Endothelial cell of umbilical vein (primary cell): ENCODE results near the gene C1orf52. TPM values are rescaled to one million over a fixed set of nuclear protein-coding genes. Genes with fewer than 3 reads are reported as not detected.

Source experiments
- BruUV-seq: library from RNA; stranded (reverse); fragments of 400-500 nt; replicated peaks from 2 replicates; lab custom pipeline; 2021; lab: Mats Ljungman, UMichigan
- CTCF ChIA-PET: fragments of 300-600, 350-600 bp; sonication (Branson Sonifier 250); formaldehyde crosslinking; loops from one replicate; lab custom pipeline; 2021; ENCODE audit warnings: antibody characterized with exemption, inconsistent platforms; lab: Charles Lee
- POLR2A ChIA-PET: fragments of 300-600, 350-600 bp; sonication (Branson Sonifier 250); formaldehyde crosslinking; loops from one replicate; lab custom pipeline; 2021; ENCODE audit warnings: antibody characterized with exemption, inconsistent platforms; lab: Charles Lee
- DNase-seq: peaks from one replicate; pipeline ENCODE4 v3.0.0-alpha.2; 2011; ENCODE audit warnings: low read depth, low spot score
- FAIRE-seq: peaks from 2 replicates; lab custom pipeline; 2011; peaks lifted over from hg19 to GRCh38; lab: Jason Lieb, UNC
- H2AFZ ChIP-seq: 2 replicates; pipeline ENCODE4 v1.6.0; 2012; ENCODE audit warnings: low read depth, low read length, control low read depth, inconsistent platforms
- H3K27ac ChIP-seq: 2 replicates; pipeline ENCODE4 v1.5.1; 2011; ENCODE audit warnings: low read depth, mild to moderate bottlenecking, control low read depth, low read length, moderate library complexity; ENCODE audit not compliant: insufficient read depth
- H3K27me3 ChIP-seq, 2 experiments: 2 replicates each; pipeline versions ENCODE4 v1.6.0 to v1.6.1; 2011; ENCODE audit warnings: low read length in 2 of 2, mixed read lengths in 1 of 2; ENCODE audit not compliant: control insufficient read depth in 2 of 2, insufficient read depth in 2 of 2
- H3K36me3 ChIP-seq, 2 experiments: 2 replicates in 1 of 2; 3 replicates in 1 of 2; pipeline ENCODE4 v1.5.1; 2011; ENCODE audit warnings: low read length in 2 of 2, mild to moderate bottlenecking in 1 of 2, moderate library complexity in 1 of 2; ENCODE audit not compliant: control insufficient read depth in 2 of 2, insufficient read depth in 2 of 2; ENCODE audit errors: extremely low read depth in 1 of 2
- H3K4me1 ChIP-seq: 3 replicates; pipeline ENCODE4 v1.5.1; 2011; ENCODE audit warnings: mild to moderate bottlenecking, low read length; ENCODE audit not compliant: control insufficient read depth, insufficient read depth; ENCODE audit errors: extremely low read depth
- H3K4me2 ChIP-seq: 2 replicates; pipeline ENCODE4 v1.6.1; 2011; ENCODE audit warnings: low read length, control low read depth, mixed read lengths; ENCODE audit not compliant: insufficient read depth
- H3K4me3 ChIP-seq, 3 experiments: fragments of 200-600 bp in 1 of 3; sonication (generic), shearing (Covaris generic) in 1 of 3; replicated peaks in 1 of 3; 2 replicates each; pipeline ENCODE4 v1.5.1; 2011 to 2016; ENCODE audit warnings: control low read depth in 3 of 3, low read length in 3 of 3, mild to moderate bottlenecking in 2 of 3, inconsistent platforms in 1 of 3, low read depth in 1 of 3, moderate library complexity in 1 of 3; ENCODE audit not compliant: insufficient read depth in 1 of 3
- H3K79me2 ChIP-seq: 2 replicates; pipeline ENCODE4 v1.6.0; 2012; ENCODE audit warnings: low read length, inconsistent platforms; ENCODE audit not compliant: control insufficient read depth, insufficient read depth
- H3K9ac ChIP-seq: replicated peaks from 2 replicates; pipeline ENCODE3; 2011; ENCODE audit warnings: low read length, control low read depth; ENCODE audit not compliant: insufficient read depth; ENCODE audit errors: extremely low read depth
- H3K9me1 ChIP-seq: replicated peaks from 3 replicates; pipeline ENCODE4 v1.6.0; 2011; ENCODE audit warnings: mild to moderate bottlenecking, low read length; ENCODE audit not compliant: control insufficient read depth, insufficient read depth; ENCODE audit errors: extremely low read depth
- H3K9me3 ChIP-seq: replicated peaks from 2 replicates; pipeline ENCODE4 v1.5.1; 2012; ENCODE audit warnings: low read length, inconsistent platforms; ENCODE audit not compliant: control insufficient read depth, insufficient read depth
- H4K20me1 ChIP-seq: replicated peaks from 2 replicates; pipeline ENCODE3; 2011; ENCODE audit warnings: mild to moderate bottlenecking, low read length; ENCODE audit not compliant: control insufficient read depth, insufficient read depth; ENCODE audit errors: extremely low read depth
- CTCF ChIP-seq, 2 donors: IDR thresholded peaks; 1 replicate in 1 of 2; 2 replicates in 1 of 2; pipeline ENCODE4 v1.5.1; 2011; ENCODE audit warnings: low read length in 2 of 2, mild to moderate bottlenecking in 2 of 2, moderate library complexity in 2 of 2, control low read depth in 1 of 2, inconsistent platforms in 1 of 2, low read depth in 1 of 2; ENCODE audit not compliant: insufficient read depth in 1 of 2; ENCODE audit errors: extremely low read depth in 1 of 2
- EZH2 ChIP-seq: IDR thresholded peaks from 2 replicates; pipeline ENCODE4 v1.6.1; 2012; ENCODE audit warnings: borderline replicate concordance, low read depth, mild to moderate bottlenecking, moderate library complexity, low read length, inconsistent platforms; ENCODE audit not compliant: severe bottlenecking
- JUN ChIP-seq: IDR thresholded peaks from 2 replicates; pipeline ENCODE4 v1.6.1; 2011; ENCODE audit warnings: borderline replicate concordance, low read depth; ENCODE audit not compliant: insufficient read length, insufficient read depth
- MAX ChIP-seq: IDR thresholded peaks from 2 replicates; pipeline ENCODE4 v1.6.1; 2011; ENCODE audit not compliant: insufficient read depth, insufficient read length
- POLR2AphosphoS5 ChIP-seq: IDR thresholded peaks from 2 replicates; pipeline ENCODE4 v1.6.1; 2012; ENCODE audit warnings: low read depth, mild to moderate bottlenecking, control low read depth, low read length, moderate library complexity; ENCODE audit not compliant: insufficient read depth
- dilution Hi-C: fragments of 300-500 bp; cut with MboI; formaldehyde crosslinking; loops from one replicate; pipeline ENCODE4 v1.15.0; 2019; ENCODE audit warnings: low sequenced_read_pairs; ENCODE audit not compliant: extremely low pct_ligation_motif_present
- intact Hi-C: fragments of 100-400 bp; cut with micrococcal nuclease; formaldehyde crosslinking; loops from one replicate; pipeline ENCODE4 v1.10.0; 2022
- polyA plus RNA-seq, 4 experiments: library from polyadenylated mRNA; depleted of rRNA in 3 of 4; stranded (reverse) in 3 of 4; unstranded in 1 of 4; fragments of >200 nt; gene quantifications; 2 replicates each; pipeline versions ENCODE4 v1.2.1 to v1.2.3, GENCODE V29; 2011 to 2012; ENCODE audit warnings: missing spikeins in 1 of 4
- total RNA-seq: library from RNA; stranded (reverse); gene quantifications from 2 replicates; pipeline ENCODE4 v1.2.3, GENCODE V29; 2021

Gene C1orf52
- total and polyA plus RNA-seq, 2 donors (not counting 3 experiments of a cell fraction or from before 2014, with no cell fraction given), result 22.7 to 26.7 TPM

- H3K27me3 ChIP-seq, result peaks cover 5 to 17% of the 10 kb centered on the region in 2 experiments
- no peak overlapping the region for H3K9ac ChIP-seq
- no peaks in the 10 kb centered on the region for H3K9me3 ChIP-seq
- no peak overlapping the region for H2AFZ ChIP-seq
- no peaks in the 10 kb centered on the region for H3K4me1 ChIP-seq
- H3K4me3 ChIP-seq, result no peak overlapping the region
- no peak for TF ChIP-seq MAX
- no peak for TF ChIP-seq POLR2AphosphoS5
- no peak for TF ChIP-seq CTCF (IDR thresholded peaks at IDR 0.05; ENCODE audit: extremely low read depth in 1 of 2, insufficient read depth in 1 of 2, low read depth in 1 of 2, low read length in 2 of 2)
- TF ChIP-seq EZH2, result no peak
- no peak for TF ChIP-seq JUN
- H4K20me1 ChIP-seq, result no peaks in the 10 kb centered on the region
- dilution Hi-C loops (no loop called here), intact Hi-C loops (no loop called here)
- H3K27ac ChIP-seq, result no peak overlapping the region
- no peaks in the 10 kb centered on the region for H3K79me2 ChIP-seq
- DNase-seq (no peak), FAIRE-seq (no peak)
- no peaks in the 10 kb centered on the region for H3K9me1 ChIP-seq
- H3K36me3 ChIP-seq, result no peaks in the 10 kb centered on the region
- POLR2A ChIA-PET, result no interaction called here
- H3K4me2 ChIP-seq, result no peak overlapping the region
- BruUV-seq, result no TSS peak
- CTCF ChIA-PET, result interaction anchor here (1.0 to 3.0 kb wide), 6 partner anchors 10 to 285 kb away, joined by 5 to 14 read pairs (median 8); no protein-coding TSS in a partner anchor
Observed at GRCh38 chr1:85229574-85230097, 29.8 kb downstream of the C1orf52 start.
